Activated CD8-positive, alpha-beta T cell treated with anti-CD3 and anti-CD28 coated beads for 36 hours (primary cell): ENCODE results near the gene SEBOX. TPM values are rescaled to one million over a fixed set of nuclear protein-coding genes. Genes with fewer than 3 reads are reported as not detected.

Experiments
- ATAC-seq: fragments of 200-7000 bp; cut with Tn5 transposase; one replicate; pipeline ENCODE4 v1.10.0; 2021; ENCODE audit warnings: mild to moderate bottlenecking, moderate library complexity
- CTCF ChIA-PET: fragments of 350-600 bp; sonication (Branson Sonifier 250); formaldehyde crosslinking; loops from one replicate; lab custom pipeline; 2021; ENCODE audit warnings: antibody characterized with exemption; lab: Charles Lee
- POLR2A ChIA-PET: fragments of 350-600 bp; sonication (Branson Sonifier 250); formaldehyde crosslinking; loops from one replicate; lab custom pipeline; 2021; ENCODE audit warnings: antibody characterized with exemption; lab: Charles Lee
- DNase-seq: peaks from one replicate; pipeline ENCODE4 v3.0.0-alpha.2; 2020
- H3K27ac Mint-ChIP-seq: one replicate; pipeline ENCODE4 v1.8.0; 2021; ENCODE audit warnings: mild to moderate bottlenecking, mixed read lengths
- H3K27me3 Mint-ChIP-seq: one replicate; pipeline ENCODE4 v1.8.0; 2021; ENCODE audit warnings: mixed read lengths
- H3K36me3 Mint-ChIP-seq: one replicate; pipeline ENCODE4 v1.8.0; 2021; ENCODE audit warnings: low read depth, mixed read lengths
- H3K4me1 Mint-ChIP-seq: one replicate; pipeline ENCODE4 v1.8.0; 2021; ENCODE audit warnings: low read depth, mixed read lengths
- H3K4me3 Mint-ChIP-seq: one replicate; pipeline ENCODE4 v1.8.0; 2021; ENCODE audit warnings: mild to moderate bottlenecking, moderate library complexity, mixed read lengths
- H3K9me3 Mint-ChIP-seq: one replicate; pipeline ENCODE4 v1.8.0; 2021; ENCODE audit warnings: mixed read lengths
- CTCF ChIP-seq: fragments of 200-600 bp; IDR thresholded peaks from one replicate; pipeline ENCODE4 v1.8.0; 2022; ENCODE audit warnings: antibody characterized with exemption, mild to moderate bottlenecking
- intact Hi-C: fragments of 100-400 bp; cut with micrococcal nuclease; formaldehyde crosslinking; loops from one replicate; pipeline ENCODE4 v1.10.0; 2022
- total RNA-seq, 2 experiments: library from RNA; stranded (reverse); gene quantifications; one replicate each; pipeline ENCODE4 v1.2.3, GENCODE V29; 2021

SEBOX gene
- total RNA-seq, 2 experiments from 2014 or later, result not detected

GRCh38 chr17:28390984-28391383, 26.0 kb upstream of the SEBOX start:
- no peak for DNase-seq
- no peak overlapping the region for H3K27ac Mint-ChIP-seq
- no peaks in the 10 kb centered on the region for H3K4me1 Mint-ChIP-seq
- no peaks in the 10 kb centered on the region for H3K27me3 Mint-ChIP-seq
- H3K4me3 Mint-ChIP-seq, result no peak overlapping the region
- ATAC-seq, result no peak
- no peak for TF ChIP-seq CTCF
- ChIA-PET POLR2A (no interaction called here), CTCF (interaction anchor here (1.4 kb wide), 1 partner anchor 9 kb away, joined by 5 read pairs; no protein-coding TSS in a partner anchor)
- H3K36me3 Mint-ChIP-seq, result peaks cover 27% of the 10 kb centered on the region
- H3K9me3 Mint-ChIP-seq, result no peaks in the 10 kb centered on the region
- intact Hi-C loops, result no loop called here

- Mint-ChIP-seq H3K4me3 (no peak overlapping the region), H3K4me1 (no peaks in the 10 kb centered on the region), H3K9me3 (no peaks in the 10 kb centered on the region), H3K27ac (no peak overlapping the region), H3K36me3 (peaks cover 27% of the 10 kb centered on the region), H3K27me3 (no peaks in the 10 kb centered on the region)
- TF ChIP-seq CTCF, result no peak
- no peak for ATAC-seq
- DNase-seq, result no peak
- CTCF ChIA-PET, result interaction anchor here (1.4 kb wide), 1 partner anchor 9 kb away, joined by 5 read pairs; no protein-coding TSS in a partner anchor
- intact Hi-C loops, result no loop called here
- POLR2A ChIA-PET, result no interaction called here
Observed at GRCh38 chr17:28390563-28390962, 25.6 kb upstream of the SEBOX start.

- TF ChIP-seq CTCF, result no peak
- H3K9me3 Mint-ChIP-seq, result no peaks in the 10 kb centered on the region
- DNase-seq (no peak), ATAC-seq (no peak)
- CTCF ChIA-PET, result no interaction called here
- H3K4me3 Mint-ChIP-seq, result no peak overlapping the region
- POLR2A ChIA-PET, result no interaction called here
- H3K27ac Mint-ChIP-seq, result no peak overlapping the region
- peaks cover 29% of the 10 kb centered on the region for H3K36me3 Mint-ChIP-seq
- H3K27me3 Mint-ChIP-seq, result no peaks in the 10 kb centered on the region
- peaks cover 4% of the 10 kb centered on the region for H3K4me1 Mint-ChIP-seq
- intact Hi-C loops, result no loop called here
Observed at GRCh38 chr17:28390141-28390540, 25.1 kb upstream of the SEBOX start.

- no peaks in the 10 kb centered on the region for H3K27me3 Mint-ChIP-seq
- peaks cover 24% of the 10 kb centered on the region for H3K36me3 Mint-ChIP-seq
- H3K4me1 Mint-ChIP-seq, result peaks cover 14% of the 10 kb centered on the region
- no peak for TF ChIP-seq CTCF
- ChIA-PET POLR2A (interaction anchor here (1.1 to 1.5 kb wide), 2 partner anchors 16 to 30 kb away, joined by 3 to 6 read pairs; no protein-coding TSS in a partner anchor), CTCF (no interaction called here)
- DNase-seq (no peak), ATAC-seq (no peak)
- H3K4me3 Mint-ChIP-seq, result no peak overlapping the region
- intact Hi-C loops, result no loop called here
- H3K27ac Mint-ChIP-seq, result no peak overlapping the region
- H3K9me3 Mint-ChIP-seq, result no peaks in the 10 kb centered on the region
Observed at GRCh38 chr17:28388106-28388505, 23.1 kb upstream of the SEBOX start.

GRCh38 chr17:28386391-28386790, 21.4 kb upstream of the SEBOX start:
- ATAC-seq, result no peak
- Mint-ChIP-seq H3K27me3 (peaks cover 2% of the 10 kb centered on the region), H3K9me3 (no peaks in the 10 kb centered on the region), H3K4me1 (peaks cover 20% of the 10 kb centered on the region), H3K36me3 (peaks cover 29% of the 10 kb centered on the region), H3K27ac (no peak overlapping the region), H3K4me3 (no peak overlapping the region)
- TF ChIP-seq CTCF, result no peak
- POLR2A ChIA-PET, result interaction anchor here (1.2 to 3.5 kb wide), 3 partner anchors 18 to 30 kb away, joined by 3 to 17 read pairs (median 15); partner anchors contain the start of gene POLDIP2
- intact Hi-C loops, result no loop called here
- no peak for DNase-seq
- CTCF ChIA-PET, result interaction anchor here (1.0 to 1.4 kb wide), 4 partner anchors 19 to 135 kb away, joined by 3 to 6 read pairs (median 4); no protein-coding TSS in a partner anchor
